Smooth muscle cell of the pulmonary artery (primary cell): ENCODE results near the gene DAB1. TPM values are rescaled to one million over a fixed set of nuclear protein-coding genes. Genes with fewer than 3 reads are reported as not detected.

ENCODE experiments used
- total RNA-seq: library from RNA; depleted of rRNA; stranded (reverse); fragments of >200 nt; gene quantifications from 2 replicates; pipeline ENCODE4 v1.2.3, GENCODE V29; 2014

The DAB1 gene
- 0.07 and 0.13 TPM in 2 replicates for total RNA-seq

DNA sequence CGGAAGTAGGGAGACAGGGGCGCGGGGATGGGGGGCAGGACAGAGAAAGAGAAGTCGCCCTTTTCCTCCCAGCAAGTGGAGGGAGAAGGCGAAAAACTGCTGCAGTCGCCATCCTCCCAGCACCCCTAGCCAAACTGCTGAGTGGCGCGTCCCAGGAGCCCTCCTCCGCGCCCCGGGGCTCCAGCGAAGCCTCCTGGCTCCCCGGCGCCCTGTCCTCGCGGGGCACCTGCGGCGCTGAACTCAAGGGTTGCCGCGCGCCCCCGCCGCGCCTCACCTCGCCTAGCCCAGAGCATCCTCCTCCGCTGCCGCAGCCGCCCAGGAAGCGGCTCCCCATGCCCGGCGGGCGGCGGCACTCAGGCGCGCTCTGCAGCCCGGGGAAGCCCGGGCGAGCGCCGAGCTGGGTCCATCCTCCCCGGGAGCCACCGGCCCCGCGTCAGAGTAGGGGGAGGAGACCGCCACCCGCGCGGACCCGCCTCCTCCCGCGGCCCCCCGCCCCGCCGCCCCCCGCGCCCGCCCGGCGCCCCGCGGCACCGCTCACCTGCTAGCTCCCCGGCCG, at the start of gene DAB1:
TSS of gene DAB1 (minus strand) at position 405 of the 556 bp plus-strand sequence. CDS start 133,030 bp downstream, outside the sequence.

DNA sequence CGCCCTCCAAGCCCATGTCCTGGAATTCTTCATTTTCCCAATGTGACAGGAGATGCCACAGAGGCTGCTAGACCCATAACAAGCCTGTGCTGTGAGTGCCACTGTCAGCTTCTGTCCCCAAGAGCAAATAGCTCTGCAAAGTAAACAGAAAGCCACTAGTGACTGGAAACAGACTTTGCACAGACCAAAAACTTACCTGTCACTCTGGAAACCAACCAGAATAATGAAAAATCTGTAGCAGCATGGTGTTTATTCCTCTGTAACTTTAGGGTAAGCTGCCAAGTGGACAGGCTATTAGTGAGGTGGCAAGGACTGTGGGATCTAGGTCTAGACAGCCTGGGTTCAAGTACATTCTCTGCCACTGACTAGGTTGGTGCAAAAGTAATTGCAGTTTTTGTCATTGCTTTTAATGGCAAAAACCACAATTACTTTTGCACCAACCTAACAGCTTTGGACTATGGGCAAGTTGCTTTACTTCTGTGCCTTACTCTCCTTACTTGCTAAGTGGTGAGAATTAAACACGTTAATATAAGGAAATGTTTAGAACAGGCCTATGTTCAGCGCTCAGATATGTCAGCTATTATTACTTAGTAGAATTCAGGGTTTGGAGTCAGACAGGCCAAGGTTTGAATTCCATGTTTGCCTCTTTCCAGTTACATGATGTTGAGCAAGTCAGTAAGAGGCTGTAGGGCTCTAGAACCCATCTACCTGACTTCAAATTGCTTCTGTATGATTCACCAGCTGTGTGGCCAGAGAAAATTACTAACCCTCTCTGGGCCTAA, 457.8 kb downstream of the DAB1 start, which contains the start of gene C8B:
TSS of gene C8B (minus strand) at position 100 of the 782 bp plus-strand sequence. CDS start at position 33, 67 bp downstream.

